ENCODE measurements around the gene RAD51B. TPM values are rescaled to one million over a fixed set of nuclear protein-coding genes. Genes with fewer than 3 reads are reported as not detected.

The RAD51B gene
- total and polyA plus RNA-seq, 2 experiments from 2014 or later = 10.1 to 18.0 TPM

DNA sequence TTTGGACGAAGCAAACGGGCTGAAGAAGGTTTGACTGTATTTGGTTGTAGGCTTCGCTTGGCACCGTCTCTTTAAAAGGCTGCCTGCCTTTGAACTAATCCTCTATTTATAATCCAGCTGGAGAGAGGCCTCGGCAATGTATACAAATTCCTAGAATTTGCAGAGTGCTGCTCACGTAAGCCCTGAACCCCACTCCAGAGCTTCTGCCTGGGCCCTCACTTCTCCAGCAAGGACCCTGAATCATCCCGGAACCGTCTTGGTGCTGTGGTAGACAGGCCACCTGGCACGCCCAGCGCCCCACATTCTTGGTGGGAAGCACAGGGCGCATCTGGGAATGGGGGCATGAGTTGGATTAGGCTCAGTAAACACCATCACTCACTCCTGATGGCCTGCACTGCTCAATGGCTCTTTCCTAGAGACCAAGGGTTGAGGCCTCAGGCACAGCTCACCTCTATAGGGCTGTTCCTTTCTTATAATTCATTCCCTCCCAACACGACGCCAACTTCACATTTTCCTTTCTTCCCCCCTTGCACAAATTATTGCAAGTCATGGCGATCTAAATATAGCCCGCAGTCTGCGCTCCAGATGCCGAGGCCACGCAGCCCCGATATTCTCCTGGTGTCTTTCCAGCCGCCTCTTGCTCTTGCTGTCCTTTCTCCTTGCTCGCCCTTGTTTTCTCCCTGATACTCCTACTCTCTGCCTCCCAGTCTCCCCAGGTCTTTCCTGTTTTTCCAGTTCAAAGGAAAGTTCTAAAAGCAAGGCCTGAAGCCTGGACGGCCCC is 832.3 kb downstream of the RAD51B start:
- peaks cover 48% of the 10 kb centered on the region for H3K4me1 ChIP-seq (ENCODE audit: insufficient read depth)
- no peak overlapping the region for H2AFZ ChIP-seq
- H3K4me2 ChIP-seq = no peak overlapping the region
- no peaks in the 10 kb centered on the region for H3K36me3 ChIP-seq (replicated peaks; ENCODE audit: insufficient read depth, low read depth)
- H3K9me3 ChIP-seq (ENCODE audit: low read depth) = no peaks in the 10 kb centered on the region
- no peaks in the 10 kb centered on the region for H3K27me3 ChIP-seq
- WGBS (ENCODE audit: low lambda C conversion rate, missing lambda C conversion rate) = 63% methylated on average over 22 of the region's 22 CpGs
- TF ChIP-seq, protein P1, sequence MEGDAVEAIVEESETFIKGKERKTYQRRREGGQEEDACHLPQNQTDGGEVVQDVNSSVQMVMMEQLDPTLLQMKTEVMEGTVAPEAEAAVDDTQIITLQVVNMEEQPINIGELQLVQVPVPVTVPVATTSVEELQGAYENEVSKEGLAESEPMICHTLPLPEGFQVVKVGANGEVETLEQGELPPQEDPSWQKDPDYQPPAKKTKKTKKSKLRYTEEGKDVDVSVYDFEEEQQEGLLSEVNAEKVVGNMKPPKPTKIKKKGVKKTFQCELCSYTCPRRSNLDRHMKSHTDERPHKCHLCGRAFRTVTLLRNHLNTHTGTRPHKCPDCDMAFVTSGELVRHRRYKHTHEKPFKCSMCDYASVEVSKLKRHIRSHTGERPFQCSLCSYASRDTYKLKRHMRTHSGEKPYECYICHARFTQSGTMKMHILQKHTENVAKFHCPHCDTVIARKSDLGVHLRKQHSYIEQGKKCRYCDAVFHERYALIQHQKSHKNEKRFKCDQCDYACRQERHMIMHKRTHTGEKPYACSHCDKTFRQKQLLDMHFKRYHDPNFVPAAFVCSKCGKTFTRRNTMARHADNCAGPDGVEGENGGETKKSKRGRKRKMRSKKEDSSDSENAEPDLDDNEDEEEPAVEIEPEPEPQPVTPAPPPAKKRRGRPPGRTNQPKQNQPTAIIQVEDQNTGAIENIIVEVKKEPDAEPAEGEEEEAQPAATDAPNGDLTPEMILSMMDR (IDR thresholded peaks at IDR 0.05; ENCODE audit: poor library complexity) = no peak
- TF ChIP-seq EZH2 (IDR thresholded peaks at IDR 0.05; ENCODE audit: borderline replicate concordance) (no peak), EZH2phosphoT487 (IDR thresholded peaks at IDR 0.05; ENCODE audit: low read depth, severe bottlenecking, unreplicated experiment) (no peak)
- peak overlapping the region; percentile 84 for H3K27ac ChIP-seq
- H3K79me2 ChIP-seq = no peaks in the 10 kb centered on the region
- H4K20me1 ChIP-seq (ENCODE audit: insufficient read depth, poor library complexity, severe bottlenecking) = no peaks in the 10 kb centered on the region
- H3K4me3 ChIP-seq = no peak overlapping the region
- no peaks in the 10 kb centered on the region for H3K9me2 ChIP-seq (replicated peaks; ENCODE audit: insufficient read depth)
- no peak for DNase-seq (ENCODE audit: low spot score)

DNA sequence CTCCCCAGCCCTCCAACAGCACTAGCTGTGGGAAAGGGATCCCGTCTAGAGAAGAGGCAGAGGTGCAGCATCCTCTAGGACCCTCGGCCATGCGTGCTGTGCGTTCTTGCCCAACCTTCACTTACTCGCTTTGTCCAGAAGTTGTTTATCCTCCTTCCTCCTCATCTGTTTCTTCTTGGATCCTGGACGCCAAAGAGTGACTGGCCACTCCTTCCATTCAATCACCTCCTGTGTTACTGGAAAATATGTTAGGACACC is 832.8 kb downstream of the RAD51B start:
- 87% methylated on average over 6 of the region's 6 CpGs for WGBS (ENCODE audit: low lambda C conversion rate, missing lambda C conversion rate)
- DNase-seq (ENCODE audit: low spot score) = no peak

DNA sequence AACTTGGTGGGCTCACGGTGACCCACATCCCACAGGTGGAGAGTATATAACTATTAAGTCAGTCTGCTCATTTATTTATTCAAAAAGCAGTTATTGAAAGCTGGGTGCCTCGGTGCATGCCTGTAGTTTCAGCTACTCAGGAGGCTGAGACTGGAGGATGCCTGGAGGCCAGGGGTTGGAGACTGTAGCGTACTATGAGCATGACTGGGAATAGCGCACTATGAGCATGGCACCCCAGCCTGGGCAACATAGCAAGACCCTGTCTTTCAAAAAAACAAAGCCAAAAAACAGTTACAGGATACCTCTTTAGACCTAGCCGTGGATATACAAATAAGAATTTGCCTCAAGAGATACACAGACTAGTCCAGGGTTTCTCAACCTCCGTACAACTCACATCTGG is 833.5 kb downstream of the RAD51B start:
- Histone ChIP-seq H4K20me1 (ENCODE audit: insufficient read depth, poor library complexity, severe bottlenecking) (no peaks in the 10 kb centered on the region), H2AFZ (no peak overlapping the region), H3K4me3 (no peak overlapping the region), H3K27me3 (no peaks in the 10 kb centered on the region), H3K27ac (no peak overlapping the region), H3K9me2 (replicated peaks; ENCODE audit: insufficient read depth) (no peaks in the 10 kb centered on the region), H3K4me1 (ENCODE audit: insufficient read depth) (peaks cover 48% of the 10 kb centered on the region), H3K36me3 (replicated peaks; ENCODE audit: insufficient read depth, low read depth) (no peaks in the 10 kb centered on the region), H3K9me3 (ENCODE audit: low read depth) (no peaks in the 10 kb centered on the region), H3K79me2 (no peaks in the 10 kb centered on the region), H3K4me2 (no peak overlapping the region)
- TF ChIP-seq, protein P1 (IDR thresholded peaks at IDR 0.05; ENCODE audit: poor library complexity) = no peak
- no peak for TF ChIP-seq EZH2 (IDR thresholded peaks at IDR 0.05; ENCODE audit: borderline replicate concordance)
- WGBS (ENCODE audit: low lambda C conversion rate, missing lambda C conversion rate) = 98% methylated on average over 6 of the region's 6 CpGs
- no peak for DNase-seq (ENCODE audit: low spot score)

More for the DNA sequence above, 832.8 kb downstream of the RAD51B start:
- Histone ChIP-seq H3K27ac (peak overlapping the region; percentile 84), H3K4me3 (no peak overlapping the region), H2AFZ (no peak overlapping the region), H4K20me1 (ENCODE audit: insufficient read depth, poor library complexity, severe bottlenecking) (no peaks in the 10 kb centered on the region), H3K27me3 (no peaks in the 10 kb centered on the region), H3K9me3 (ENCODE audit: low read depth) (no peaks in the 10 kb centered on the region), H3K9me2 (replicated peaks; ENCODE audit: insufficient read depth) (no peaks in the 10 kb centered on the region), H3K4me2 (no peak overlapping the region), H3K36me3 (replicated peaks; ENCODE audit: insufficient read depth, low read depth) (no peaks in the 10 kb centered on the region), H3K79me2 (no peaks in the 10 kb centered on the region), H3K4me1 (ENCODE audit: insufficient read depth) (peaks cover 48% of the 10 kb centered on the region)
- no peak for TF ChIP-seq EZH2phosphoT487 (IDR thresholded peaks at IDR 0.05; ENCODE audit: low read depth, severe bottlenecking, unreplicated experiment)
- no peak for TF ChIP-seq EZH2 (IDR thresholded peaks at IDR 0.05; ENCODE audit: borderline replicate concordance)
- TF ChIP-seq, protein P1 (IDR thresholded peaks at IDR 0.05; ENCODE audit: poor library complexity) = no peak

All from hepatocyte (in vitro differentiated cells).